SHP77 (cell line): ENCODE data around the gene CAPN10.

Experiments used
- DNase-seq, 2 experiments: peaks; one replicate each; lab custom pipeline; 2025; lab: John Stamatoyannopoulos, UW

The CAPN10 gene

GRCh38 chr2:240589375-240589774 lies 2.8 kb downstream of the CAPN10 start:
- no peak for DNase-seq

- no peak for DNase-seq
Observed at GRCh38 chr2:240589850-240590525, 3.5 kb downstream of the CAPN10 start.

GRCh38 chr2:240590681-240591111 lies 4.2 kb downstream of the CAPN10 start:
- no peak for DNase-seq

GRCh38 chr2:240591226-240591625 lies 4.7 kb downstream of the CAPN10 start:
- no peak for DNase-seq

- DNase-seq, result no peak
Observed at GRCh38 chr2:240591784-240592183, 5.2 kb downstream of the CAPN10 start.

- DNase-seq, result no peak
Observed at GRCh38 chr2:240593026-240593702, 6.6 kb downstream of the CAPN10 start.

- DNase-seq, result no peak
Observed at GRCh38 chr2:240593703-240594451, 7.3 kb downstream of the CAPN10 start.

GRCh38 chr2:240594511-240595380 lies 8.2 kb downstream of the CAPN10 start:
- no peak for DNase-seq

- DNase-seq, result no peak
Observed at GRCh38 chr2:240595381-240596079, 9.0 kb downstream of the CAPN10 start.

GRCh38 chr2:240596080-240596460 lies 9.5 kb downstream of the CAPN10 start:
- no peak for DNase-seq

GRCh38 chr2:240596491-240596931 lies 10.0 kb downstream of the CAPN10 start:
- no peak for DNase-seq

- no peak for DNase-seq
Observed at GRCh38 chr2:240597054-240597418, 10.5 kb downstream of the CAPN10 start.

- DNase-seq, result no peak
Observed at GRCh38 chr2:240597419-240598181, 11.1 kb downstream of the CAPN10 start.

GRCh38 chr2:240598311-240598911 lies 11.9 kb downstream of the CAPN10 start:
- no peak for DNase-seq

GRCh38 chr2:240599141-240599583 lies 12.6 kb downstream of the CAPN10 start:
- no peak for DNase-seq

GRCh38 chr2:240600451-240600961 lies 14.0 kb downstream of the CAPN10 start:
- DNase-seq, result no peak

GRCh38 chr2:240601061-240601830 lies 14.7 kb downstream of the CAPN10 start:
- DNase-seq, result no peak

- DNase-seq, result no peak
Observed at GRCh38 chr2:240601831-240602160, 15.3 kb downstream of the CAPN10 start.
